Activated CD4-positive, alpha-beta T cell treated with anti-CD3 and anti-CD28 coated beads for 36 hours (primary cell): ENCODE measurements around the gene KDM8. TPM values are rescaled to one million over a fixed set of nuclear protein-coding genes. Genes with fewer than 3 reads are reported as not detected.

ENCODE experiments used
- ATAC-seq: fragments of 200-7000 bp; cut with Tn5 transposase; one replicate; pipeline ENCODE4 v1.10.0; 2021; ENCODE audit warnings: mild to moderate bottlenecking, moderate library complexity
- CTCF ChIA-PET: fragments of 350-600 bp; sonication (Branson Sonifier 250); formaldehyde crosslinking; loops from one replicate; lab custom pipeline; 2021; ENCODE audit warnings: antibody characterized with exemption; lab: Charles Lee
- POLR2A ChIA-PET: fragments of 350-600 bp; sonication (Branson Sonifier 250); formaldehyde crosslinking; loops from one replicate; lab custom pipeline; 2021; ENCODE audit warnings: antibody characterized with exemption, inconsistent platforms; lab: Charles Lee
- DNase-seq: peaks from one replicate; pipeline ENCODE4 v3.0.0-alpha.2; 2020
- H3K27ac Mint-ChIP-seq: one replicate; pipeline ENCODE4 v1.8.0; 2021; ENCODE audit warnings: mixed read lengths
- H3K27me3 Mint-ChIP-seq: one replicate; pipeline ENCODE4 v1.8.0; 2021; ENCODE audit warnings: mixed read lengths
- H3K36me3 Mint-ChIP-seq: one replicate; pipeline ENCODE4 v1.8.0; 2021; ENCODE audit warnings: low read depth, mixed read lengths
- H3K4me1 Mint-ChIP-seq: one replicate; pipeline ENCODE4 v1.8.0; 2021; ENCODE audit warnings: mixed read lengths
- H3K4me3 Mint-ChIP-seq: one replicate; pipeline ENCODE4 v1.8.0; 2021; ENCODE audit warnings: mild to moderate bottlenecking, moderate library complexity, mixed read lengths
- H3K9me3 Mint-ChIP-seq: one replicate; pipeline ENCODE4 v1.8.0; 2021; ENCODE audit warnings: low read depth, mixed read lengths
- intact Hi-C, 2 experiments: fragments of 100-400 bp; cut with DNase I in 1 of 2; cut with micrococcal nuclease in 1 of 2; formaldehyde crosslinking; loops; one replicate each; pipeline versions ENCODE4 v1.14.2 to v1.15.1; 2022 to 2024; cut with DNase I, micrococcal nuclease
- total RNA-seq, 2 experiments: library from RNA; stranded (reverse); gene quantifications; one replicate each; pipeline ENCODE4 v1.2.3, GENCODE V29; 2021

KDM8 gene
- total RNA-seq, 2 experiments from 2014 or later = 9.8 to 10.4 TPM

DNA sequence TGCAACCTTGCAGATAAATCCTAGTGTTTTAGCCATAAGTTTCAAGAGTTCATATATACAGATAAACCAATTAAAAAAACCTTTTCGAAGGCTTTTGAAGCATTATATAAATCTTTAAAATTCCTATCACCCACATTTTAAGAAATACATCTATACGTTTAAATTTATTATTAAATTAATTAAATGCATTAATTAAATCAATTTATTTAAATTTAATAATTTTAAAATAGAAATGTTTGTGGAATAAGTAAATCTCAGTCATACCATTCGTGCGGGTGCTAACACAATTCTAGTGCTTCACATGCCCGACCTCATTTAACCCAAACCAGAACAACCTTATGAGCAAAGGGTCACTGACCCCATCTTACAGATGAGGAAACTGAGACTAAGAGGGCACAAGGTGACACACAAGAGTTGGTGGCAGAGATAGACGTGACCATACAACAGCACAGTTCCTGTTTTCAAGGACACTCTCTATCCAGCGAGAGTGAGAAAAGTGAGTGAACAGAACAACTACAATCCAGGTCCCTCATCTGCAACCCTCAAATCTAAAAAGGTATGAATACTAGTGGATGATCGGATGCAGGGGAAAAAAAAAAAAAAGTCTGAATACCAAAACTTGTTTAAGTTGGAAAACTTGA is 63.8 kb downstream of the KDM8 start:
- Mint-ChIP-seq H3K27me3 (no peaks in the 10 kb centered on the region), H3K4me1 (peaks cover 72% of the 10 kb centered on the region), H3K27ac (peak overlapping the region; percentile 95), H3K4me3 (peak overlapping the region; percentile 90), H3K36me3 (peaks cover 44% of the 10 kb centered on the region), H3K9me3 (peaks cover 2% of the 10 kb centered on the region)
- ChIA-PET CTCF (interaction anchor here (1.3 to 3.9 kb wide), 2 partner anchors 10 to 32 kb away, joined by 4 to 20 read pairs; no protein-coding TSS in a partner anchor), POLR2A (interaction anchor here (1.2 to 2.4 kb wide), 3 partner anchors 13 to 48 kb away, joined by 3 to 10 read pairs (median 9); no protein-coding TSS in a partner anchor)
- DNase-seq (no peak), ATAC-seq (no peak)
- intact Hi-C loops = loop anchor here in 1 of 2 experiments (1.0 to 5.0 kb wide), 2 partner anchors 8 to 50 kb away; no protein-coding TSS in a partner anchor

DNA sequence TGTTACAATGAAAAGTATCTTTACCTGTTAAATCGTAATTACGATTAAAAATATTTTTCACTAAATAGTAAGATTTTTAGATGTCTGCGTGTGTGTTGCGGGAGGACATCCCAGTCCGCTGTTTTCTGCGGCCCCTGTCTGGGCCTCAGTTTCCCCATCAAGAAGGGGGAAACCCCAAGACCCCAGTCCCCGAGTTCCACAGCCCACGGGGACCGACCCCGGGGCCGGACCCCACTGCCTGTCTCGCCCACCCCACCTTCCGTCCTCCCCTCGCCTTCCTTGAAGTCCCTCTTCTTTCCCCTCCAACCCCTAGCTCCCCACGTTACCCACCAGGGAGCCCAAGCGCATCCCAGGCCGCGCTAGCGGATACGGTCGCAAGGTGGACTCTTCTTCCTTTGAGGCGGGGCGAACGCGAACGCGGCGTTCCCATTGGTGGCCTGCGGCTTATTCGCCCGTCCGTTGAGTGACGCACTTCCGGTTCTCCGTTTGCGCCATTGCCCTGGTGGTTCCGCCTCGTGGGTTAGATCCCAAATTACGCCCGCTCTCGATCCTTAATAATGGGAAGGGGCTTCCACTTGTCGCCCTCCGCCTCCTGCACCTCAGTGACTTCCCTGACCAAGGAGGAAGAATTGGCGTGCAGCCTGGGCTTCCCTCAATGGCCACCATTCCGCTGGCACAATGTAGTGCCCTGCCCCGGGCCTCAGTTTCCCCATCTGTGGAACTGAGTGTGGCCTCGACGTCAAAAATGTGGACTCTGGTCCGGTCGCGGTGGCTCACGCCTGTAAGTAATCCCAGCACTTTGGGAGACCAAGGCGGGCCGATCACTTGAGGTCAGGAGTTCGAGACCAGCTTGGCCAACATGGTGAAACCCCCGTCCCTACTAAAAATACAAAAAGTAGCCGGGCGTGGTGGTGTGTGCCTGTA is 65.3 kb downstream of the KDM8 start, which contains the start of gene NSMCE1:
NSMCE1 (minus strand) TSS at position 397 of the 924 bp plus-strand sequence. CDS start 11,202 bp downstream, outside the sequence.
- Mint-ChIP-seq H3K27ac (peak within 1 kb of the TSS; percentile 95), H3K4me1 (peaks cover 72% of the 10 kb centered on the region), H3K9me3 (peaks cover 2% of the 10 kb centered on the region), H3K36me3 (peaks cover 34% of the 10 kb centered on the region), H3K27me3 (no peaks in the 10 kb centered on the region), H3K4me3 (peak within 1 kb of the TSS; percentile 90)
- ATAC-seq (peak; percentile 94), DNase-seq (peak; percentile 99)
- ChIA-PET POLR2A (interaction anchor here (0.6 to 2.4 kb wide), 8 partner anchors 14 to 99 kb away, joined by 3 to 10 read pairs (median 4); partner anchors contain the start of gene KDM8), CTCF (interaction anchor here (0.7 to 3.9 kb wide), 6 partner anchors 8 to 116 kb away, joined by 3 to 20 read pairs (median 4); no protein-coding TSS in a partner anchor)
- intact Hi-C loops = loop anchor here (1.0 to 5.0 kb wide), 7 partner anchors 14 to 99 kb away; partner anchors contain the start of gene KDM8 (in 1 of the 2)

DNA sequence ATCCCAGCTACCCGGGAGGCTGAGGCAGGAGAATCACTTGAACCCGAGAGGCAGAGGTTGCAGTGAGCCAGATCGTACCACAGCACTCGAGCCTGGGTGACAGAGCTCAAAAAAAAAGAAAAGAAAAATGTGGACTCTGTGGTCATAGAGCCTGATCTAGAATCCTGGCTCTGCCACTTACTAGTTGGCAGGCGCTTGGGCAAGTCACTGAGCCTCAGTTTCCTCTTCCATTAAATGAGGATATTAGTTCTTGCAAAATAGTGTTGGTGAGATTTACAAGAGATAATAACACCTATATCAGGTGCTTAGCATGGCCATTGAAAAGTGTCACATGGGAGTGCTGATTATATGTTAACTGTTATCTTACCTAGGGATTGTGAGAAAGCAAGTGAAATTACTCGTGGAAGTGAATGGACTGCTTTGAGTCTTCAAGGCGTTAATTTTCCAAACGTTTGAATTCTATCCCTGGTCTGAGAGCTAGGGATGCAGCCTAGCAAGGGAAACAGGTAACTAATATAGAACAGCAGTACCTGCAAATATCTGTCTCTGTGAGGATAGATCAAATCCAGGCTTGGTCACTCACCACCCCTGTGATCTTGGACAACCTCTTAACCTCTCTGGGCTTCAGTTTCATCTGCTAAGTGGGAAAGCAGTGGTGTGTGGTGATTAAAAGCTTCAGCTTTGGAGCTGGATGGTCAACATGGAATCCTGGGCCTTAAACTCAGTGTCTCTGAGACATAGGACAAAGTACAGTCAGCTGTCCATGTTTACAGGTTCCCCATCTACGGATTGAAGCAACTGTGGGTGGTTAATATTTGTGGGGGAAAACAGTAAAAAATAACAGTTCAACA is 66.2 kb downstream of the KDM8 start:
- POLR2A ChIA-PET = interaction anchor here (0.8 to 2.4 kb wide), 6 partner anchors 17 to 98 kb away, joined by 3 to 9 read pairs (median 5); partner anchors contain the start of gene KDM8
- DNase-seq = no peak
- ATAC-seq = no peak
- CTCF ChIA-PET = interaction anchor here (0.7 to 3.9 kb wide), 8 partner anchors 28 to 116 kb away, joined by 3 to 20 read pairs (median 4); no protein-coding TSS in a partner anchor
- Mint-ChIP-seq H3K9me3 (peaks cover 2% of the 10 kb centered on the region), H3K27me3 (no peaks in the 10 kb centered on the region), H3K27ac (peak overlapping the region; percentile 95), H3K4me3 (peak overlapping the region; percentile 90), H3K36me3 (peaks cover 30% of the 10 kb centered on the region), H3K4me1 (peaks cover 75% of the 10 kb centered on the region)
- intact Hi-C loops = loop anchor here (2.0 to 5.0 kb wide), 5 partner anchors 15 to 138 kb away; no protein-coding TSS in a partner anchor

DNA sequence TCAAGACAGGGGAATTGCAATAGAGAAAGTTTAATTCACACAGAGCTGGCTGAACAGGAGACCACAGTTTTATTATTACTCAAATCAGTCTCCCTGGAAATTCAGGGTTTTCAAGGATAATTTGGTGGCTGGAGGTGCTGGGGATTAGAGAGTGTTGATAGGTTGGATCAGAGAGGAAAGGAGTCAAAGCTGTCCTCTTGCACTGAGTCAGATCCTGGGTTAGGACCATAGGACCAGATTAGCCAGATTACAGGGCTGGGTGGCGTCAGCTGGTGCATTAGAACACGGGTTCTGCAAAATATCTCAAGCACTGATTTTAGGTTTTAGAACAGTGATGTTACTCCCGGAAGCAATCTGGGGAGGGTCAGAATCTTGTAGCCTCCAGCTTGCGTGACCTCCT is 67.0 kb downstream of the KDM8 start:
- Mint-ChIP-seq H3K27ac (peak overlapping the region; percentile 23), H3K9me3 (peaks cover 2% of the 10 kb centered on the region), H3K27me3 (no peaks in the 10 kb centered on the region), H3K4me1 (peaks cover 73% of the 10 kb centered on the region), H3K4me3 (peak overlapping the region; percentile 90), H3K36me3 (peaks cover 27% of the 10 kb centered on the region)
- ChIA-PET CTCF (interaction anchor here (0.8 to 3.9 kb wide), 8 partner anchors 33 to 117 kb away, joined by 3 to 20 read pairs (median 4); no protein-coding TSS in a partner anchor), POLR2A (interaction anchor here (0.7 to 1.8 kb wide), 3 partner anchors 35 to 96 kb away, joined by 4 to 7 read pairs (median 4); no protein-coding TSS in a partner anchor)
- peak; percentile 53 for DNase-seq
- peak; percentile 24 for ATAC-seq
- intact Hi-C loops = loop anchor here (5.0 kb wide), 3 partner anchors 93 to 137 kb away; no protein-coding TSS in a partner anchor

Other genes with a start within 250 kb of the KDM8 start
- gene C16orf82, start 136.6 kb upstream of the KDM8 start, total RNA-seq = not detected
- gene NSMCE1, start 65.2 kb downstream of the KDM8 start, total RNA-seq = 100 to 1,000 TPM; 110 to 127 TPM
- 100 to 1,000 TPM; 185 to 229 TPM for gene IL4R, start 110.4 kb downstream of the KDM8 start, total RNA-seq
- gene IL21R, start 198.6 kb downstream of the KDM8 start, total RNA-seq = 10 to 100 TPM; 61.8 to 73.5 TPM